Type B pancreatic cell (in vitro differentiated cells): ENCODE results near the gene DDX41. TPM values are rescaled to one million over a fixed set of nuclear protein-coding genes. Genes with fewer than 3 reads are reported as not detected.
A peak's percentile ranks its signal among the peaks of the same experiment; 100 is the strongest.

Source experiments
- DNase-seq: peaks from one replicate; pipeline ENCODE4 v3.0.0; 2021; ENCODE audit warnings: mixed read lengths; ENCODE audit not compliant: unreplicated experiment; ENCODE audit errors: extremely low spot score
- H3K27ac Mint-ChIP-seq: 2 replicates; pipeline ENCODE4 v1.8.0; 2021; ENCODE audit warnings: mild to moderate bottlenecking, mixed read lengths
- H3K27me3 Mint-ChIP-seq: 2 replicates; pipeline ENCODE4 v1.8.0; 2021; ENCODE audit warnings: mixed read lengths
- H3K36me3 Mint-ChIP-seq: 2 replicates; pipeline ENCODE4 v1.8.0; 2021; ENCODE audit warnings: mixed read lengths
- H3K4me1 Mint-ChIP-seq: one replicate; pipeline ENCODE4 v1.8.0; 2021; ENCODE audit warnings: mixed read lengths; ENCODE audit not compliant: unreplicated experiment
- H3K4me3 Mint-ChIP-seq: 2 replicates; pipeline ENCODE4 v1.8.0; 2021; ENCODE audit warnings: mild to moderate bottlenecking, mixed read lengths
- H3K9me3 Mint-ChIP-seq: 2 replicates; pipeline ENCODE4 v1.8.0; 2021; ENCODE audit warnings: mixed read lengths
- total RNA-seq: library from RNA; stranded (reverse); gene quantifications from 2 replicates; pipeline ENCODE4 v1.2.1, GENCODE V29; 2021; ENCODE audit warnings: low replicate concordance
- TF ChIP-seq, protein P1 (sequence below): fragments of 200-600 bp; sonication (generic); conservative IDR thresholded peaks from 2 replicates; pipeline ENCODE4 v1.5.0; 2021; ENCODE audit warnings: antibody characterized with exemption, mild to moderate bottlenecking

DDX41 gene
- total RNA-seq, 1 donor from 2014 or later, result 99.7 TPM

DNA sequence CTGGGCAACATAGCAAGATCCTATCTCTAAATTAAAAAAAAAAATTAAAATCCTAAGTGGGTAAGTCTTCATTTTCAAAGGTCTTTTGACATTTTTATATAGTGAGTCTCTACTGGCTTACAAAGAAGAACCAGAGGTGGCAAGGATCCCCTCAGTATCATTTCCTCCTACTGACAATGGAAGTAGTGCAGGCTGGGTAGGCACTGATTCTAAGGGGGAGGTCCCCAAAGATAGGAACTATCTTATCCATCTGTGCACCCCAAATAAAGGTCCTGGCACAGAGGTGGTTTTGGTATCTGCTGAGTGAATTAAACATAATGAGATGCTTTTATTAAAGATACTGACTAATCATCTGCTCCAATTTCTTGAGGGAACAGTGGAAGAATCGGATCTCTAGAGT lies 33.4 kb upstream of the DDX41 start:
- DNase-seq, result no peak
- no peaks in the 10 kb centered on the region for H3K9me3 Mint-ChIP-seq
- H3K27me3 Mint-ChIP-seq, result no peaks in the 10 kb centered on the region
- TF ChIP-seq, protein P1, sequence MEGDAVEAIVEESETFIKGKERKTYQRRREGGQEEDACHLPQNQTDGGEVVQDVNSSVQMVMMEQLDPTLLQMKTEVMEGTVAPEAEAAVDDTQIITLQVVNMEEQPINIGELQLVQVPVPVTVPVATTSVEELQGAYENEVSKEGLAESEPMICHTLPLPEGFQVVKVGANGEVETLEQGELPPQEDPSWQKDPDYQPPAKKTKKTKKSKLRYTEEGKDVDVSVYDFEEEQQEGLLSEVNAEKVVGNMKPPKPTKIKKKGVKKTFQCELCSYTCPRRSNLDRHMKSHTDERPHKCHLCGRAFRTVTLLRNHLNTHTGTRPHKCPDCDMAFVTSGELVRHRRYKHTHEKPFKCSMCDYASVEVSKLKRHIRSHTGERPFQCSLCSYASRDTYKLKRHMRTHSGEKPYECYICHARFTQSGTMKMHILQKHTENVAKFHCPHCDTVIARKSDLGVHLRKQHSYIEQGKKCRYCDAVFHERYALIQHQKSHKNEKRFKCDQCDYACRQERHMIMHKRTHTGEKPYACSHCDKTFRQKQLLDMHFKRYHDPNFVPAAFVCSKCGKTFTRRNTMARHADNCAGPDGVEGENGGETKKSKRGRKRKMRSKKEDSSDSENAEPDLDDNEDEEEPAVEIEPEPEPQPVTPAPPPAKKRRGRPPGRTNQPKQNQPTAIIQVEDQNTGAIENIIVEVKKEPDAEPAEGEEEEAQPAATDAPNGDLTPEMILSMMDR, result no peak
- H3K4me3 Mint-ChIP-seq, result no peak overlapping the region
- H3K27ac Mint-ChIP-seq, result no peak overlapping the region
- H3K4me1 Mint-ChIP-seq, result peaks cover 43% of the 10 kb centered on the region
- H3K36me3 Mint-ChIP-seq, result peaks cover 18% of the 10 kb centered on the region

DNA sequence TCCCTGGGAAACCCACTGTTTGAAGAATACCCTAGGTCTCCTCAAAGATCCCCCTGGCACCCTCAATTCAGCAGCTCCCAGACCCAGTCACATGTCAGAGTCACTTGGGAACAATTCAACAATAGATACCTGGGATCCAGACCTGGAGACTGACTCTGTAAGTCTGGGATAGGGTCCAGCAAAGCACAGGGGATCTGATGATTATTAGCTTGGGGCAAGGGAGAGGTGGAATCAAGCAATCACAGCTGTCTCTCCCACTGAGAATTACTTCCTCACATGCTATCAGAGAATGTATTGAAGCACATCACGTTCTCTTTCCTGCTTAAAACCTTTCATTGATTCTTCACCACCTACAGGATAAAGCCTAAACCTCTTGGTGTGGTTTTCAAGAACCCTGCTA lies 31.7 kb upstream of the DDX41 start:
- TF ChIP-seq, protein P1, result no peak
- Mint-ChIP-seq H3K27me3 (no peaks in the 10 kb centered on the region), H3K27ac (no peak overlapping the region), H3K9me3 (no peaks in the 10 kb centered on the region), H3K4me3 (no peak overlapping the region), H3K4me1 (peaks cover 43% of the 10 kb centered on the region), H3K36me3 (peaks cover 18% of the 10 kb centered on the region)
- DNase-seq, result no peak

DNA sequence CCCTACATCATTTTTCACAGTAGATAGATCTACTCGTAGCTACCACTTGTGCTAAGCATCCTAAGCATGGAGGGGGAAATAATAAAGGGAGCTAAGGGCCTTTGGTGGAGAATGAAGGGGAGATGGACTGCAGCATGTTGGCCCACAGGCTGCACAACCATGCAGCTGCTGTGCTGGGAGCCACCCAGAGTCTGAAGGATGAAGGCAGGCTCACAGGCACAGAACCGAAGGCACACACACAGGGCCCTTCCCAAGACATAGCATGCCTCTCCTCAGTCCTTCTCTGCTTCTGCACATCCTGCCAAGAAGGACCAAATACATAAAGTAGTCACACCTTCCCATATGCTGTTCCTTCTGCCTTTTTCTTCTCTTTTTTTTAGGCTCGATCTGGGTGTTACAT lies 31.0 kb upstream of the DDX41 start:
- H3K4me3 Mint-ChIP-seq, result no peak overlapping the region
- no peaks in the 10 kb centered on the region for H3K9me3 Mint-ChIP-seq
- H3K36me3 Mint-ChIP-seq, result peaks cover 19% of the 10 kb centered on the region
- TF ChIP-seq, protein P1, result no peak
- DNase-seq, result no peak
- peaks cover 37% of the 10 kb centered on the region for H3K4me1 Mint-ChIP-seq
- H3K27ac Mint-ChIP-seq, result no peak overlapping the region
- no peaks in the 10 kb centered on the region for H3K27me3 Mint-ChIP-seq

DNA sequence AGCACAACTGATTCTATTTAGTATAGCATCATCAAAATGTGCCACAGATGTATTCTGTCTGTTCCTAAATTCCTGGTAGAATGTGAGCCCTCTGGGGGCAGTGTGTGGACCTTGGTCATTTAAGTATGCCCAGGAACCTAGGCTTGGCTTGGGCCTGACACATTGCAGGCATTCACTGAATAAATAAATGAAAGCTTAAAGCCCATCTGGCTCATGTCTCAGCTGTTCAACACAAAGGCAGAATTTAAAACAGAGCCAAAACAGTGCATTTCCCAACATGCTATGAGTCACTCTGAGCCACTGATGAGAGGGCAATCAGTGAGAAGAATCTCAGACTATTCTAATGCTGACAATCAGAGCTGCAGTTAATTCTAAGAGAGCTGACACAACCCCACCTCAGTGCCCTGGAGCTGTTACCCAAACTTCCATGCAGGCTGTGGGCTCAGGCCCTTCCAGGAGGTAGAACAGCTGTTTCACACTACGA lies 29.5 kb upstream of the DDX41 start:
- Mint-ChIP-seq H3K36me3 (peaks cover 21% of the 10 kb centered on the region), H3K9me3 (no peaks in the 10 kb centered on the region), H3K27me3 (no peaks in the 10 kb centered on the region), H3K27ac (peak overlapping the region; percentile 90), H3K4me3 (no peak overlapping the region), H3K4me1 (peaks cover 29% of the 10 kb centered on the region)
- TF ChIP-seq, protein P1, result no peak
- DNase-seq, result no peak

DNA sequence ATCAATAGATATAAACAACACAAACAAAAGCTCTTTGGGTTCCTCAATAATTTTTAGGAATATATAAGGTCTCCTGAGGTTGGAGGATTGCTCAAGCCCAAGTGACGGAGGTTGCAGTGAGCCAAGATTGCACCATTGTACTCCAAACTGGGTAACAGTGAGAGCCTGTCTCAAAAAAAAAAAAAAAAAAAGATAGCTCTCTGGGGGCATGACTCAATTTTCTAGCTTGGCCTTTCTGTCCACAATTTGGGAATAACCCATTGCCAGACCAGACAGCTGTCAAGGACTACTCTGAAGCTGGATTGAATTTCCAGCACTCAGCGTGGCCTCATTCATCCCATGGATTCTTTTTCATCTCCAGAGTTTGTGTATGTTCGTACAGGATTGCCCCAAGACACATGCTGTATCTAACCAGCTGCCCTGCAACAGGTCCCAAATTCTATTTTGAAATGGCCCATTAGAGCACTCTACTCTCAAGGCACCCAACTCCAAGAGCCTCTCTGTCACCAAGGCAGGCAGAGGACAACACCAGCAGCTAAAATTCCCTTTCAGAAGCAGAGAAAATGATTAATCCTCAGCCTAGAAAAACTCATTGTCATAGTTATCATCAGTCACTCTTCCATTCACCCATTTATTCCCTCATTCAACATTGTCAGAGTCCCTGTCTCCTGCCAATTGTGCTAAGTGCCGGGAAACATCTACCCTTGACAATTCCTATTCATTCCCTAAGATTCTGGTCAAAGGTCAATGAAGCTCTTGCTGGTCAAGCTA lies 28.9 kb upstream of the DDX41 start:
- no peak for DNase-seq
- H3K27me3 Mint-ChIP-seq, result no peaks in the 10 kb centered on the region
- no peak overlapping the region for H3K4me3 Mint-ChIP-seq
- TF ChIP-seq, protein P1, result no peak
- no peaks in the 10 kb centered on the region for H3K9me3 Mint-ChIP-seq
- peaks cover 21% of the 10 kb centered on the region for H3K36me3 Mint-ChIP-seq
- peaks cover 29% of the 10 kb centered on the region for H3K4me1 Mint-ChIP-seq
- peak overlapping the region; percentile 90 for H3K27ac Mint-ChIP-seq
